Stimulated activated CD4-positive, alpha-beta T cell treated with anti-CD3 and anti-CD28 coated beads, Interleukin-1b, Interleukin-23, amount 100 ng/mL, for 48 hours (primary cell): Measurements from ENCODE around the gene SYK.

Experiments
- DNase-seq: peaks from one replicate; pipeline ENCODE4 v3.0.0-alpha.2; 2020

SYK gene

DNA sequence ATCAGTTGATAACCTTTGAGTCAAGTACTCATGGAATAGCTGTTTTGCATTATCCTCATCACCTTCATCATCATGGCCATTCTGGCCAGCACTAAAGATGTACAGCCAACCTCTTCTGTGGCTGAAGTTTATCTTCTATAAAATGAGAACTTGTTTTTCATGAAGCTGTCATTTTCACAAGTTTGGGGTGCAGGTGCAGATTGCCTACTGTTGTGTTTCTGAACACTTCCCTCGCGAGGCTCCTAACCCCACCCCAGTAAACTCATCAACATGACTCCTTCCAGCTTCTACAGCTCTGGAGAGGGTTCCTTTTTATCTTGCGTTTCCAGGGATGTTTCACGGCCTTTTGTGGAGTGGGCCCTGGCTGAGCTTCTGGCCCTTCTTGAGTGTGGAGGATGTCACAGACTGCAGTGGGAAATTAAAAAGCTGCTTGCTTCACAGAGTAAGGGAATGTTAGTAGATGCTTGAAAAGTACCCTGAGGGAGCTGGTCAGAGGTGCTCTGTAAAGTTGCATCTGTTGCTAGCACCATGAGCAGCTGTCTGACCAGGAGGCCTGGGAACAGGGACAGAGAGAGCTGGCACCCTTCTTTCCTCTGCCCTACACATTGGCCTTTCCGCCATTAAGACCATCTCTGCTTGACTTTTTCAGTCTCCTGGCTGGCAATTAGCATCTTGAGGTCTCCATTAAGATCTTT, 24.9 kb downstream of the SYK start:
- no peak for DNase-seq

GRCh38 chr9:90827181-90827871, 25.7 kb downstream of the SYK start:
- DNase-seq = no peak

- DNase-seq = no peak
Observed at GRCh38 chr9:90830051-90830450, 28.4 kb downstream of the SYK start.

GRCh38 chr9:90830977-90831376, 29.4 kb downstream of the SYK start:
- DNase-seq = no peak

DNA sequence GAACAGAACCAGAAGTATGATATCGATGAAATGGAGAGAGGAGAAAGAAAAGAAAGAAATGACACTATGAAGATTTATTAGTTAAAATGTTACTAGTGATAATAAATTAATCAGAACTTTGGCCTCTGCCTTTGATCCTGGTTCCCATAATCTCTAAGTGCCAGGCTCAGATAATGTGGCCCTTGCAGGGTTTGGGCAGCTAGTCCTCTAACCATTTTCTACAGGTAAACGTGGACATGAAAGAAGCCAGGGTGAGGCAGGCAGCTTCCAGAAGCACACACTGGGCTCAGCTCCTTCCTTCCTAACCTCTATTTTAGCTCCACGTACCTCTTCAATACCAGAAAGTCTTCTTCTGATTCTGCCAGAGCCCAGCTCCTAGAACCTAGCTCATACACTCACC, 30.6 kb downstream of the SYK start:
- no peak for DNase-seq

GRCh38 chr9:90834828-90835595, 33.4 kb downstream of the SYK start:
- no peak for DNase-seq

- no peak for DNase-seq
Observed at GRCh38 chr9:90836411-90837080, 34.9 kb downstream of the SYK start.

GRCh38 chr9:90838098-90838497, 36.5 kb downstream of the SYK start:
- DNase-seq = no peak

DNA sequence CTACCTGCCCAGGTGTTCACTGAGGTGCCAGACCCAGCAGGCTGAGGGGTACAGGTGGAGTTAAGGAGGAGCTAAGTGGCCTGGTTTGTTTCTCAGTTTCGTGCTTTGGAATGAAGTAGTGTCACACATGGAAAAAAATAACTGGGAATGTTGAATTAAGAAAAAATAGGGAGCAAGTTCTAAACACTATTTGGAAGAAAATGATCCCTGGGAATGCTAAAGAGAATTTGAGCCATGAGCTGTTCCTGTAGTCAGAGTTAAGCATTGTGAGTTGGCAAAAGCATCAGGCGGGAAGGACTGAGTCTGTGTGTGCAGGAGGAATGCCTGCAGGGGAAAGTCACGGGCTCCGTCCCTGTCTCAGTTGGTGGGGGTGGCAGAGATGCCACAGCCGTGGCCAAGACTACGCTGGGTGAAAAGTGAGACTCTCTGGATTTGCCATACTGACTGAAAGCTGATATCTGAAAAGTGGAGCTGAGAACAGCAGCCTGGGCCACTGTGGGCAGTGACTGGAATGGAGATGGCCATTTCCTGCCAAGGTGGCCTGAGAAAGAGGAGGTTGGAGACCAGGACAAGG, 37.0 kb downstream of the SYK start:
- no peak for DNase-seq

DNA sequence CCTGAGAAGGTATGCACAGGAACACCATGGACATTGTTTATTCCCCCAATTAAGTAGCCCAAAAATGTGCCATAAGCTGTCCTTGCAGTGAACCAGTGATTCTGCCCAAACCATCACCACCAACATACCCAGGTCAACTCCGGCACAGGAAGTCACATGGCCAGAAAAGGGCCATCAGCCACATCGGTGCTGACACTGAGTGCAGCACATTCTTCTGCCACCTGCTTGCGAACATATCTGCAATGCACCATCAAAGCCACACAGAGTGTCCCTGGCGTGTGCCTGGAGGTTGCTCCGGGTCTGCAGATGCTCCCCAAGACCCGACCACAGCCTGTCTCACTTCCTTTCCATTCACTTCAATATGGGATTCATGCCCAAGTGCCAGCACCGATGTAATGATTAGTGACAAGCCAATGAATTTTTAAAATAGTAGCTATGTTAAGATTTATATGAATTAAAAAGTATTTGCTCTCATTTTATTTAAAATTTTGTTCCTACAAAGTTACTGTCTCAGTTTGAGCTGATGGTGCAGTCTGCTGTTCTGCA, 37.6 kb downstream of the SYK start:
- DNase-seq = no peak

- DNase-seq = no peak
Observed at GRCh38 chr9:90840696-90841095, 39.1 kb downstream of the SYK start.

- no peak for DNase-seq
Observed at GRCh38 chr9:90841213-90841612, 39.6 kb downstream of the SYK start.

DNA sequence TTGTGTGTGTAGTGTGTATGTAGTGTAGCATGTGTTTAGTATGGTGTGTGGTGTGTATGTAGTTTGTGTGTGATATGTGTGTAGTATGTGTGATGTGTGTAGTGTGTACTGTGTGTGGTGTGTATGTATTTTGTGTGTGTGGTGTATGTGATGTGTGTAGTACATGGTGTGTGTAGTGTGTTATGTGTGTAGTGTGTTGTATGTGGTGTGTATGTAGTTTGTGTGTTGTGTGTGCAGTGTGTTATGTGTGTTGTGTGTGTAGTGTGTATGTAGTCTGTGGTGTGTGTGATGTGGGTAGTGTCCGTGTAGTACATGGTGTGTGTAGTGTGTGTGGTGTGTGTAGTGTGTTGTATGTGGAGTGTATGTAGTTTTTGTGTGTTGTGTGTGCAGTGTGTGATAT, 40.0 kb downstream of the SYK start:
- no peak for DNase-seq

DNA sequence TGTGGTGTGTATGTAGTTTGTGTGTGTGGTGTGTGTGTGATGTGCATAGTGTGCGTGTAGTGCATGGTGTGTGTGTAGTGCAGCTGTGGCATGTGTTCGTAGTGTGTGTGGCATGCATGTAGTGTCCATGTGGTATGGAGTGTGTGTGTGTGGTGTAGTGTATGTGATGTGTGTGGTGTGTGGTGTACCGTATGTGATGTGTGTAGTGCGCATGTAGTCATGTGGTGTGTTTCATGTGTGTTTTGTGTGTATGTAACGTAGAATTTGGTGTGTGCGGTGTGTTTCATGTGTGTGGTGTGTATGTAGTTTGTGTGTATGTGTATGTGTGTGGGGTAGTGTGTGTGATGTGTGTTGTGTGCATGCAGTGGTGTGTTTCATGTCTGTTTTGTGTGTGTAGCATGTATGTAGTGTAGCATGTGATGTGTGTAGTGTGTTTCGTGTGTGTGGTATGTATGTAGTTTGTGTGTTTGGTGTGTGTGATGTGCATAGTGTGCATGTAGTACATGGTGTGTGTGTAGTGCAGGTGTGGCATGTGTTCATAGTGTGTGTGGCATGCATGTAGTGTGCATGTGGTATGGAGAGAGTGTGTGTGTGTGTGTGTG, 40.7 kb downstream of the SYK start:
- DNase-seq = no peak

DNA sequence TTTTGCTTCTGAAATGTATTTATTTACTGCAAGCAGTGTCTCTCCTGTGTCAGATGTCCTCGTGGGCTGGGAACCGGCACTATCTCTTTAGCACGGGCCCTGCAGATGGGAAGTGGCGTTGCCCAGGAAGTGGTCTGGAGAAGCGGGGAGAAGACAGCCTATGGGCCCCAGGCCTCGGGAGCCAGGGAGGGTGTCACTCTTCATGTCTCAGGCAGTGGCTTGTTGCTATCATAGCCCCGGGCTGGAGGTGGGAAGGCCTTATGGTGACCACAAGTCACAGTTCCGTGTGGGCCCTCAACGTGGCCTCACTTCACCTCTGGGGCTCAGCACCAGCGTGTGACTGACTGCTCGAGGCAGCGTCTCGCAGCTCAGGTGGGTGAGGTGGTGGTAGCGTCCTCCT, 41.4 kb downstream of the SYK start:
- DNase-seq = no peak

DNA sequence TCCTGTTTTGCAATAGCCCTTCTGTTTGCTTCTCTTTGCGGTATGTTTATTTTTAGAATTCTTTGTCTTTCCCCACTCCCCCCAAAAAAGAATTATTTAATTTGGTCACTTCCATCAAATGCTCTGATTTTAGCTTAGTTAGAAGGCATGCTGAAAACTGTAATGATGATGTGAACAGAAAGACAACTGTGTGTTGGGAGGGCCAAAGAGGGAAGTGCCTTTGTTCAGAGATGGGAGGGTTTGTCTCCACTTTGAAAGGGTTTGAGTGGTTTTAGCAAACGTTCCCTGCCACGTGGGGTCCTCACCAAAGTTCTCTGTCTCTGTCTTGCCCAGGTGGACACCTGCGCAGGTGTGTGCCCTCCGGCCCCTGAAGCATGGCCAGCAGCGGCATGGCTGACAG, 41.9 kb downstream of the SYK start:
- no peak for DNase-seq

DNA sequence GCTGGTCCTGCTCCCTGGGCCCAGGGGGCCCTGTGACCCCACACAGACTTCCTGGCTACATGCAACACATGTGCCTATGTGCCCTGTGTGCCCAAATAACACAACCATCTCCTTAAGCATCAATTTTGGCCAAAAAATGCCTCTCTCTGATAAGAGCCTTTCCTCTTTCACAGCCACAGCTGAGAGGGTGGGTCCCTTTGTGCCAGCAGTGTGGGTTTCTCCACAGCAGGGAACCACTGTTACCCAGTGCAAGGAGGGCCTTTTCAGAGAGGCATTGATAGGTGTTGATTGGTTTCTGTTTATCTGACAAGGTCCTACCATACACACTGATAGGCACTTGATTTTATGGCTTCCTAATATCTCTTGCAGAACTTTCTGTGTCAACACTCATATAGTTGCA, 42.7 kb downstream of the SYK start:
- no peak for DNase-seq

DNA sequence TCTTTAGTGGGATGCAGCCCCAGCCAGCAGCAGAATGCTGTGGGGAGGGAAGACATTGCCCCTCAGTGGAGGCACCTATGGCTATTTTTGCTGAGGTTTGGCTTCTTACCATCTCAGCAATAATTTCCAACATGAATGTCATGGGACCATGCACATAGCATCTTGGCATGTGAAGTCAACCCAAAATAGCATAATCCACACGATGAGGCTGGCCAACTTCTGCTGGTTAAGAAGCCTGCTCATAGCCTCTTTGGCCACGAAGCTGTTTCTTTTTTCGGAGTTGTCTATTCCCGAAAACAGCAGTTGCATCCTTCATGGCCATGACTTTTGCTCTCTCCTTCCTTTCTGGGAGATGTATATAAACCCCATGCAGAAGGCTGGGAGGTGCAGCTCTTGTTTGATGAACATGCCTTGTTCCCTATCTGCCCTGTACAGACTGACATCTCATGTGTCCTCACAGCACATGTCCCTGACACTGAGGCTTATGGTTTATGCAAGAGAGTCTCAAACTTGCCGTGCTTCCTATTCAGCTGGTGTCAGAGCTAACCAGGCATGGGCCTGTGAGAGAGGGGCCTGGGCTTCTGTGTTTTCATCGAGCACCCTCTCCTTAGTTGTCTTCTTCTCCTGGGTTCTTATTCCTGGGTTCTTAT, 45.3 kb downstream of the SYK start:
- no peak for DNase-seq

DNA sequence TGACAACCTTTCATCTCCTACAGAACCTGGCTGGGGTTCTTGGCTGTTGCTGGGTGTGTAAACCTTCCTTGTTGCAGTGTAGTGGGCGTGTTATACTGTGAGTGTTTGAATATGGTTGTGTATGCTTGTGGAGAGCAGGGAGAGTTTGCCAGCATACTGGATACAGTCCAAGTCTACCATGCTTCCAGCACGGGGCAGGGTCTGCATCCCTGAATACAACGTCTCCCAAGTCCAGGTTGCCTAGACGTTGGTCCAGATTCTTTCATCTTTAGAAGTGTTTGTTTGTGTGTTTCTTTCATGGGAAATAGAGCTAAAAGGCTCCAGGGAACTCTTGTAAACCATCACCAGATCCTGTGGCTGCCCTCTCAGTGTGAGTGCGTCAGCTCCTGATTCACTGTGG, 46.4 kb downstream of the SYK start:
- DNase-seq = no peak

DNA sequence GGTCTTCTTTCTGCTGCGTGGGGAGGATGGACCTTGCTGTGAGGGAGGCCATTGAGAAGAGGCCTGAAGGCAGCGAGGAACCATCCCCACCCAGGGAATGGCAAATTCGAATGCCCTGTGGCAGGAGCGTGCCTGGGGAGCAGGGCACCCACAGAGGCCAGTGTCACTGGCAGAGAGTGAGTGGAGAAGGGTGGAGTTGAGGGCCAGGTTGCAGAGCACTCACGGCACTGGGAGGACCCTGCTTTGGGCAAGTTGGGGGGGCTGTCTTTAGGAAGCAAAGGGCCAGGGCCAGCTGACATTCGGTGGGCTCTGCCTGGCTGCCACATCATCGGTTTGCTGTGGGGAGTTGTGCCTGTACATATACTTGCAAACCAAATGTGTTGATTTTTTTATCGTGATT, 47.2 kb downstream of the SYK start:
- no peak for DNase-seq

GRCh38 chr9:90851444-90851843, 49.8 kb downstream of the SYK start:
- no peak for DNase-seq

GRCh38 chr9:90853945-90854344, 52.3 kb downstream of the SYK start:
- DNase-seq = no peak
